GM23338 (cell line): ENCODE results near the gene JAKMIP1. TPM values are rescaled to one million over a fixed set of nuclear protein-coding genes. Genes with fewer than 3 reads are reported as not detected.

Experiments
- ATAC-seq: fragments of 200-7000 bp; cut with Tn5 transposase; 3 replicates; pipeline ENCODE4 v1.9.1; 2020
- DNase-seq: peaks from one replicate; pipeline ENCODE4 v3.0.0-alpha.2; 2015; ENCODE audit warnings: low spot score
- H2AFZ ChIP-seq: fragments of 200-600 bp; sonication (generic); 2 replicates; pipeline ENCODE4 v1.8.0; 2016; ENCODE audit warnings: antibody characterized with exemption, mild to moderate bottlenecking, moderate library complexity
- H3F3A ChIP-seq: fragments of 200-600 bp; sonication (generic); replicated peaks from 2 replicates; pipeline ENCODE4 v1.8.0; 2017; ENCODE audit warnings: antibody characterized with exemption, mixed run types, low read depth
- H3K27ac ChIP-seq: fragments of 200-600 bp; sonication (generic); 2 replicates; pipeline ENCODE4 v1.6.1; 2016; ENCODE audit warnings: low read depth
- H3K27me3 ChIP-seq: fragments of 200-600 bp; sonication (generic); 2 replicates; pipeline ENCODE4 v1.8.0; 2016; ENCODE audit warnings: mild to moderate bottlenecking, mixed run types, moderate library complexity; ENCODE audit not compliant: insufficient read depth
- H3K36me3 ChIP-seq: fragments of 200-600 bp; sonication (generic); 2 replicates; pipeline ENCODE4 v1.8.0; 2016; ENCODE audit warnings: mild to moderate bottlenecking; ENCODE audit not compliant: insufficient read depth
- H3K4me1 ChIP-seq: fragments of 200-600 bp; sonication (generic); 2 replicates; pipeline ENCODE4 v1.8.0; 2016; ENCODE audit warnings: mild to moderate bottlenecking, moderate library complexity; ENCODE audit not compliant: insufficient read depth
- H3K4me2 ChIP-seq: fragments of 200-600 bp; sonication (generic); 2 replicates; pipeline ENCODE4 v1.7.1; 2017; ENCODE audit warnings: mixed run types
- H3K4me3 ChIP-seq: fragments of 200-600 bp; sonication (generic); 2 replicates; pipeline ENCODE4 v1.6.1; 2016; ENCODE audit warnings: mixed run types
- H3K79me2 ChIP-seq: fragments of 200-600 bp; sonication (generic); replicated peaks from 2 replicates; pipeline ENCODE4 v1.8.0; 2017; ENCODE audit warnings: mild to moderate bottlenecking; ENCODE audit not compliant: insufficient read depth
- H3K9me2 ChIP-seq: fragments of 200-600 bp; sonication (generic); 2 replicates; pipeline ENCODE4 v1.8.0; 2017; ENCODE audit not compliant: insufficient read depth
- H4K20me1 ChIP-seq: fragments of 200-600 bp; sonication (generic); replicated peaks from 2 replicates; pipeline ENCODE4 v1.8.0; 2017; ENCODE audit warnings: mild to moderate bottlenecking; ENCODE audit not compliant: insufficient read depth
- H3K27ac Mint-ChIP-seq: 2 replicates; pipeline ENCODE4 v1.8.0; 2020; ENCODE audit warnings: inconsistent platforms, mild to moderate bottlenecking, moderate library complexity, mixed read lengths
- H3K27me3 Mint-ChIP-seq: 3 replicates; pipeline ENCODE4 v1.8.0; 2022; ENCODE audit warnings: low read depth, mild to moderate bottlenecking, moderate library complexity, mixed read lengths, inconsistent platforms; ENCODE audit not compliant: insufficient read depth, poor library complexity
- H3K36me3 Mint-ChIP-seq: 3 replicates; pipeline ENCODE4 v1.8.0; 2021; ENCODE audit warnings: low read depth, mild to moderate bottlenecking, inconsistent platforms, moderate library complexity, mixed read lengths
- H3K4me1 Mint-ChIP-seq: 3 replicates; pipeline ENCODE4 v1.8.0; 2020; ENCODE audit warnings: mild to moderate bottlenecking, inconsistent platforms, mixed read lengths
- H3K4me3 Mint-ChIP-seq: 3 replicates; pipeline ENCODE4 v1.8.0; 2021; ENCODE audit warnings: moderate library complexity, mild to moderate bottlenecking, inconsistent platforms, mixed read lengths
- H3K9me3 Mint-ChIP-seq: 3 replicates; pipeline ENCODE4 v1.8.0; 2020; ENCODE audit warnings: moderate library complexity, mild to moderate bottlenecking, inconsistent platforms, mixed read lengths
- CREB1 ChIP-seq: fragments of 250-450 bp; sonication (Bioruptor Pico); IDR thresholded peaks from 2 replicates; pipeline ENCODE4 v1.5.0; 2020; ENCODE audit warnings: low read depth, mild to moderate bottlenecking, moderate library complexity
- EZH2 ChIP-seq: fragments of 200-600 bp; sonication (generic); IDR thresholded peaks from one replicate; pipeline ENCODE4 v1.8.0; 2017; ENCODE audit warnings: antibody characterized with exemption, mild to moderate bottlenecking, low read depth; ENCODE audit not compliant: unreplicated experiment
- EZH2phosphoT487 ChIP-seq: fragments of 200-600 bp; sonication (generic); IDR thresholded peaks from one replicate; pipeline ENCODE4 v1.8.1; 2018; ENCODE audit warnings: antibody characterized with exemption; ENCODE audit not compliant: unreplicated experiment
- JUNB ChIP-seq: IDR thresholded peaks from one replicate; pipeline ENCODE4 v1.6.1; 2016; ENCODE audit warnings: antibody characterized with exemption; ENCODE audit not compliant: unreplicated experiment
- NANOG ChIP-seq: IDR thresholded peaks from 2 replicates; pipeline ENCODE4 v1.6.1; 2016; ENCODE audit warnings: antibody characterized with exemption, borderline replicate concordance
- POLR2AphosphoS5 ChIP-seq: IDR thresholded peaks from 2 replicates; pipeline ENCODE4 v1.6.1; 2016; ENCODE audit warnings: antibody characterized with exemption, low read depth
- STAT1 ChIP-seq: IDR thresholded peaks from one replicate; pipeline ENCODE4 v1.6.1; 2016; ENCODE audit warnings: antibody characterized with exemption; ENCODE audit not compliant: unreplicated experiment
- ZNF114 ChIP-seq: fragments of 250-450 bp; sonication (Bioruptor Pico); IDR thresholded peaks from 2 replicates; pipeline ENCODE4 v1.5.0; 2020; ENCODE audit warnings: mild to moderate bottlenecking, moderate library complexity
- ZNF331 ChIP-seq: fragments of 250-450 bp; sonication (Bioruptor Pico); IDR thresholded peaks from 2 replicates; pipeline ENCODE4 v1.5.0; 2020; ENCODE audit warnings: low read depth, mild to moderate bottlenecking, moderate library complexity
- polyA plus RNA-seq: library from polyadenylated mRNA; unstranded; fragments of >200 nt; fragmentation: Nextera tagmentation; extraction: Ambion mirVana; gene quantifications from 2 replicates; pipeline ENCODE4 v1.2.1, GENCODE V29; 2016
- total RNA-seq: library from RNA; depleted of rRNA; stranded (reverse); fragments of >200 nt; shearing (Covaris generic); gene quantifications from 2 replicates; pipeline ENCODE4 v1.2.3, GENCODE V29; 2014
- TF ChIP-seq, protein P1 (sequence below): fragments of 250-450 bp; sonication (Bioruptor Pico); IDR thresholded peaks from 2 replicates; pipeline ENCODE4 v1.5.0; 2020; ENCODE audit warnings: mild to moderate bottlenecking, moderate library complexity
- TF ChIP-seq, protein P2 (sequence below), 2 experiments: fragments of 200-600 bp in 1 of 2; sonication (generic) in 1 of 2; conservative IDR thresholded peaks; 2 replicates each; pipeline versions ENCODE4 v1.5.1 to v1.6.1; 2016 to 2017; ENCODE audit warnings: antibody characterized with exemption in 2 of 2, low read depth in 2 of 2, mild to moderate bottlenecking in 2 of 2, moderate library complexity in 1 of 2
- TF ChIP-seq, protein P3 (sequence below): IDR thresholded peaks from one replicate; pipeline ENCODE4 v1.6.1; 2018; ENCODE audit warnings: antibody characterized with exemption; ENCODE audit not compliant: unreplicated experiment
- TF ChIP-seq, protein P4 (sequence below): IDR thresholded peaks from 2 replicates; pipeline ENCODE4 v1.6.1; 2016; ENCODE audit warnings: antibody characterized with exemption

Gene JAKMIP1
- total and polyA plus RNA-seq, 2 experiments from 2014 or later, result 4.6 to 5.1 TPM

DNA sequence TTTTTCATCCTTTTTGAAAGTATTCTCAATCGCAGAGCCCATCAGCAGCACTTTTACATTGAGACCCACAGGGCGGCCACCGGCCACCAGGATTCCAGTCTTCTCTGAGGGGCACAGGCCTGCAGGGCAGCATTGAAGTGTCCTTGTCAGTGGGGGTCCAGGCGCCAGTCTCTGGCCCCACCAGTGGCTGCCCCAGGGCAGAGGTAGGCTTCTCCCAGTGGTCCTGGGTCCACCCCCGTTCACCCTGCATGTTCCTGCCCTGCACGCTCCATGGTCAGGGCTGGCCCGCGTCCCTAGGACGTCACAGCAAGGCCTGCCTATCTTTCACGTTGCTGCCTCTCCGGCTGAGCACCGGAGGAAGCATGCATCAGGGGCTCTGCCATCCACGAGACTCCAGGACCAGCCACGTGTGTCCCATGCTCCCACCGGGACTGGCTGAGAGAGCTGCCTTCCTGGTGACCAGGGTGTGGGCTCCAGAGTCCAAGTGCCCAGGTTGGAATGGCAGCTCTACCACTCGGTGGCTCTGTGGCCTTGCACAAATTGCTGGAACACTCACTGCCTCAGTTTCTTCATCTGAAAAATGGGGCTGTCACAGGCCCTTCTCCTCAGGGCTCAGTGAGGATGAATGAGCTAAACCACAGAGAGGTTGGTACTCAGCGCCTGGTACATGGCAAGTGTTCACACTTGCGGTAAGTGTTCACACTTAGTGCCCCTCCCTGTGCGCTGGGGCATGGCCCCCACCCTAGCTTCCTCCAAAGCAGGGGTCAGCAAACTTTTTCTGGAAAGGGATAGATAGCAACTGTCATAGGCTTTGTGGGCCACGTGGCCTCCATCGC, 30.7 kb upstream of the JAKMIP1 start:
- no peak overlapping the region for H3K4me3 Mint-ChIP-seq
- no peak overlapping the region for H2AFZ ChIP-seq

More for the DNA sequence above, 30.7 kb upstream of the JAKMIP1 start:
- Histone ChIP-seq H3K4me2 (no peak overlapping the region), H3F3A (no peaks in the 10 kb centered on the region), H3K27ac (no peak overlapping the region), H3K36me3 (no peaks in the 10 kb centered on the region), H3K4me1 (no peaks in the 10 kb centered on the region), H3K9me2 (no peaks in the 10 kb centered on the region), H3K79me2 (no peaks in the 10 kb centered on the region), H3K27me3 (no peaks in the 10 kb centered on the region), H4K20me1 (no peaks in the 10 kb centered on the region), H3K4me3 (no peak overlapping the region)
- TF ChIP-seq POLR2AphosphoS5 (no peak), EZH2 (no peak), STAT1 (no peak), ZNF331 (CRISPR knock-in tag) (no peak), NANOG (no peak), ZNF114 (CRISPR knock-in tag) (no peak), JUNB (no peak), CREB1 (CRISPR knock-in tag) (no peak), EZH2phosphoT487 (no peak)
- TF ChIP-seq, protein P1, sequence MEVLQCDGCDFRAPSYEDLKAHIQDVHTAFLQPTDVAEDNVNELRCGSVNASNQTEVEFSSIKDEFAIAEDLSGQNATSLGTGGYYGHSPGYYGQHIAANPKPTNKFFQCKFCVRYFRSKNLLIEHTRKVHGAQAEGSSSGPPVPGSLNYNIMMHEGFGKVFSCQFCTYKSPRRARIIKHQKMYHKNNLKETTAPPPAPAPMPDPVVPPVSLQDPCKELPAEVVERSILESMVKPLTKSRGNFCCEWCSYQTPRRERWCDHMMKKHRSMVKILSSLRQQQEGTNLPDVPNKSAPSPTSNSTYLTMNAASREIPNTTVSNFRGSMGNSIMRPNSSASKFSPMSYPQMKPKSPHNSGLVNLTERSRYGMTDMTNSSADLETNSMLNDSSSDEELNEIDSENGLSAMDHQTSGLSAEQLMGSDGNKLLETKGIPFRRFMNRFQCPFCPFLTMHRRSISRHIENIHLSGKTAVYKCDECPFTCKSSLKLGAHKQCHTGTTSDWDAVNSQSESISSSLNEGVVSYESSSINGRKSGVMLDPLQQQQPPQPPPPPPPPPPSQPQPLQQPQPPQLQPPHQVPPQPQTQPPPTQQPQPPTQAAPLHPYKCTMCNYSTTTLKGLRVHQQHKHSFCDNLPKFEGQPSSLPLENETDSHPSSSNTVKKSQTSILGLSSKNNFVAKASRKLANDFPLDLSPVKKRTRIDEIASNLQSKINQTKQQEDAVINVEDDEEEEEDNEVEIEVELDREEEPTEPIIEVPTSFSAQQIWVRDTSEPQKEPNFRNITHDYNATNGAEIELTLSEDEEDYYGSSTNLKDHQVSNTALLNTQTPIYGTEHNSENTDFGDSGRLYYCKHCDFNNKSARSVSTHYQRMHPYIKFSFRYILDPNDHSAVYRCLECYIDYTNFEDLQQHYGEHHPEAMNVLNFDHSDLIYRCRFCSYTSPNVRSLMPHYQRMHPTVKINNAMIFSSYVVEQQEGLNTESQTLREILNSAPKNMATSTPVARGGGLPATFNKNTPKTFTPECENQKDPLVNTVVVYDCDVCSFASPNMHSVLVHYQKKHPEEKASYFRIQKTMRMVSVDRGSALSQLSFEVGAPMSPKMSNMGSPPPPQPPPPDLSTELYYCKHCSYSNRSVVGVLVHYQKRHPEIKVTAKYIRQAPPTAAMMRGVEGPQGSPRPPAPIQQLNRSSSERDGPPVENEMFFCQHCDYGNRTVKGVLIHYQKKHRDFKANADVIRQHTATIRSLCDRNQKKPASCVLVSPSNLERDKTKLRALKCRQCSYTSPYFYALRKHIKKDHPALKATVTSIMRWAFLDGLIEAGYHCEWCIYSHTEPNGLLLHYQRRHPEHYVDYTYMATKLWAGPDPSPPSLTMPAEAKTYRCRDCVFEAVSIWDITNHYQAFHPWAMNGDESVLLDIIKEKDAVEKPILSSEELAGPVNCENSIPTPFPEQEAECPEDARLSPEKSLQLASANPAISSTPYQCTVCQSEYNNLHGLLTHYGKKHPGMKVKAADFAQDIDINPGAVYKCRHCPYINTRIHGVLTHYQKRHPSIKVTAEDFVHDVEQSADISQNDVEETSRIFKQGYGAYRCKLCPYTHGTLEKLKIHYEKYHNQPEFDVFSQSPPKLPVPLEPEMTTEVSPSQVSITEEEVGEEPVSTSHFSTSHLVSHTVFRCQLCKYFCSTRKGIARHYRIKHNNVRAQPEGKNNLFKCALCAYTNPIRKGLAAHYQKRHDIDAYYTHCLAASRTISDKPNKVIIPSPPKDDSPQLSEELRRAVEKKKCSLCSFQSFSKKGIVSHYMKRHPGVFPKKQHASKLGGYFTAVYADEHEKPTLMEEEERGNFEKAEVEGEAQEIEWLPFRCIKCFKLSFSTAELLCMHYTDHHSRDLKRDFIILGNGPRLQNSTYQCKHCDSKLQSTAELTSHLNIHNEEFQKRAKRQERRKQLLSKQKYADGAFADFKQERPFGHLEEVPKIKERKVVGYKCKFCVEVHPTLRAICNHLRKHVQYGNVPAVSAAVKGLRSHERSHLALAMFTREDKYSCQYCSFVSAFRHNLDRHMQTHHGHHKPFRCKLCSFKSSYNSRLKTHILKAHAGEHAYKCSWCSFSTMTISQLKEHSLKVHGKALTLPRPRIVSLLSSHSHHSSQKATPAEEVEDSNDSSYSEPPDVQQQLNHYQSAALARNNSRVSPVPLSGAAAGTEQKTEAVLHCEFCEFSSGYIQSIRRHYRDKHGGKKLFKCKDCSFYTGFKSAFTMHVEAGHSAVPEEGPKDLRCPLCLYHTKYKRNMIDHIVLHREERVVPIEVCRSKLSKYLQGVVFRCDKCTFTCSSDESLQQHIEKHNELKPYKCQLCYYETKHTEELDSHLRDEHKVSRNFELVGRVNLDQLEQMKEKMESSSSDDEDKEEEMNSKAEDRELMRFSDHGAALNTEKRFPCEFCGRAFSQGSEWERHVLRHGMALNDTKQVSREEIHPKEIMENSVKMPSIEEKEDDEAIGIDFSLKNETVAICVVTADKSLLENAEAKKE (CRISPR knock-in tag), result no peak
- TF ChIP-seq, protein P2, sequence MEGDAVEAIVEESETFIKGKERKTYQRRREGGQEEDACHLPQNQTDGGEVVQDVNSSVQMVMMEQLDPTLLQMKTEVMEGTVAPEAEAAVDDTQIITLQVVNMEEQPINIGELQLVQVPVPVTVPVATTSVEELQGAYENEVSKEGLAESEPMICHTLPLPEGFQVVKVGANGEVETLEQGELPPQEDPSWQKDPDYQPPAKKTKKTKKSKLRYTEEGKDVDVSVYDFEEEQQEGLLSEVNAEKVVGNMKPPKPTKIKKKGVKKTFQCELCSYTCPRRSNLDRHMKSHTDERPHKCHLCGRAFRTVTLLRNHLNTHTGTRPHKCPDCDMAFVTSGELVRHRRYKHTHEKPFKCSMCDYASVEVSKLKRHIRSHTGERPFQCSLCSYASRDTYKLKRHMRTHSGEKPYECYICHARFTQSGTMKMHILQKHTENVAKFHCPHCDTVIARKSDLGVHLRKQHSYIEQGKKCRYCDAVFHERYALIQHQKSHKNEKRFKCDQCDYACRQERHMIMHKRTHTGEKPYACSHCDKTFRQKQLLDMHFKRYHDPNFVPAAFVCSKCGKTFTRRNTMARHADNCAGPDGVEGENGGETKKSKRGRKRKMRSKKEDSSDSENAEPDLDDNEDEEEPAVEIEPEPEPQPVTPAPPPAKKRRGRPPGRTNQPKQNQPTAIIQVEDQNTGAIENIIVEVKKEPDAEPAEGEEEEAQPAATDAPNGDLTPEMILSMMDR (conservative IDR thresholded peaks at IDR 0.05; ENCODE audit: low read depth in 2 of 2), result no peak
- TF ChIP-seq, protein P3, sequence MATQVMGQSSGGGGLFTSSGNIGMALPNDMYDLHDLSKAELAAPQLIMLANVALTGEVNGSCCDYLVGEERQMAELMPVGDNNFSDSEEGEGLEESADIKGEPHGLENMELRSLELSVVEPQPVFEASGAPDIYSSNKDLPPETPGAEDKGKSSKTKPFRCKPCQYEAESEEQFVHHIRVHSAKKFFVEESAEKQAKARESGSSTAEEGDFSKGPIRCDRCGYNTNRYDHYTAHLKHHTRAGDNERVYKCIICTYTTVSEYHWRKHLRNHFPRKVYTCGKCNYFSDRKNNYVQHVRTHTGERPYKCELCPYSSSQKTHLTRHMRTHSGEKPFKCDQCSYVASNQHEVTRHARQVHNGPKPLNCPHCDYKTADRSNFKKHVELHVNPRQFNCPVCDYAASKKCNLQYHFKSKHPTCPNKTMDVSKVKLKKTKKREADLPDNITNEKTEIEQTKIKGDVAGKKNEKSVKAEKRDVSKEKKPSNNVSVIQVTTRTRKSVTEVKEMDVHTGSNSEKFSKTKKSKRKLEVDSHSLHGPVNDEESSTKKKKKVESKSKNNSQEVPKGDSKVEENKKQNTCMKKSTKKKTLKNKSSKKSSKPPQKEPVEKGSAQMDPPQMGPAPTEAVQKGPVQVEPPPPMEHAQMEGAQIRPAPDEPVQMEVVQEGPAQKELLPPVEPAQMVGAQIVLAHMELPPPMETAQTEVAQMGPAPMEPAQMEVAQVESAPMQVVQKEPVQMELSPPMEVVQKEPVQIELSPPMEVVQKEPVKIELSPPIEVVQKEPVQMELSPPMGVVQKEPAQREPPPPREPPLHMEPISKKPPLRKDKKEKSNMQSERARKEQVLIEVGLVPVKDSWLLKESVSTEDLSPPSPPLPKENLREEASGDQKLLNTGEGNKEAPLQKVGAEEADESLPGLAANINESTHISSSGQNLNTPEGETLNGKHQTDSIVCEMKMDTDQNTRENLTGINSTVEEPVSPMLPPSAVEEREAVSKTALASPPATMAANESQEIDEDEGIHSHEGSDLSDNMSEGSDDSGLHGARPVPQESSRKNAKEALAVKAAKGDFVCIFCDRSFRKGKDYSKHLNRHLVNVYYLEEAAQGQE, result no peak
- TF ChIP-seq, protein P4, sequence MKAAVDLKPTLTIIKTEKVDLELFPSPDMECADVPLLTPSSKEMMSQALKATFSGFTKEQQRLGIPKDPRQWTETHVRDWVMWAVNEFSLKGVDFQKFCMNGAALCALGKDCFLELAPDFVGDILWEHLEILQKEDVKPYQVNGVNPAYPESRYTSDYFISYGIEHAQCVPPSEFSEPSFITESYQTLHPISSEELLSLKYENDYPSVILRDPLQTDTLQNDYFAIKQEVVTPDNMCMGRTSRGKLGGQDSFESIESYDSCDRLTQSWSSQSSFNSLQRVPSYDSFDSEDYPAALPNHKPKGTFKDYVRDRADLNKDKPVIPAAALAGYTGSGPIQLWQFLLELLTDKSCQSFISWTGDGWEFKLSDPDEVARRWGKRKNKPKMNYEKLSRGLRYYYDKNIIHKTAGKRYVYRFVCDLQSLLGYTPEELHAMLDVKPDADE, result no peak
- peaks cover 6% of the 10 kb centered on the region for H3K4me1 Mint-ChIP-seq
- ATAC-seq (no peak), DNase-seq (no peak)
- no peaks in the 10 kb centered on the region for H3K9me3 Mint-ChIP-seq
- no peaks in the 10 kb centered on the region for H3K36me3 Mint-ChIP-seq
- no peak overlapping the region for H3K27ac Mint-ChIP-seq
- peaks cover 16% of the 10 kb centered on the region for H3K27me3 Mint-ChIP-seq
